Epithelial cell of proximal tubule (primary cell): Measurements from ENCODE around the gene STAM. TPM values are rescaled to one million over a fixed set of nuclear protein-coding genes. Genes with fewer than 3 reads are reported as not detected.

Experiments
- DNase-seq: peaks from one replicate; pipeline ENCODE4 v3.0.0-alpha.2; 2011; ENCODE audit warnings: low read depth
- H3K4me3 ChIP-seq: 2 replicates; pipeline ENCODE4 v1.5.1; 2011; ENCODE audit warnings: low read depth, mild to moderate bottlenecking, low read length
- CTCF ChIP-seq: conservative IDR thresholded peaks from 2 replicates; pipeline ENCODE4 v1.5.1; 2012; ENCODE audit warnings: low read depth, mild to moderate bottlenecking, low read length
- total RNA-seq: library from RNA; depleted of rRNA; stranded (reverse); fragments of >200 nt; gene quantifications from 2 replicates; pipeline ENCODE4 v1.2.3, GENCODE V29; 2015

Gene STAM
- total RNA-seq, 1 donor from 2014 or later, result 21.6 TPM

GRCh38 chr10:17733620-17734019 is 89.7 kb downstream of the STAM start:
- TF ChIP-seq CTCF, result no peak
- no peak overlapping the region for H3K4me3 ChIP-seq
- no peak for DNase-seq

- DNase-seq, result no peak
- no peak for TF ChIP-seq CTCF
- H3K4me3 ChIP-seq, result no peak overlapping the region
Measured at GRCh38 chr10:17734432-17735080, 90.6 kb downstream of the STAM start.

- no peak for TF ChIP-seq CTCF
- DNase-seq, result no peak
Measured at GRCh38 chr10:17735166-17735941, 91.4 kb downstream of the STAM start.

GRCh38 chr10:17736223-17736622 is 92.3 kb downstream of the STAM start:
- H3K4me3 ChIP-seq, result no peak overlapping the region
- no peak for DNase-seq
- no peak for TF ChIP-seq CTCF

More at GRCh38 chr10:17735166-17735941, 91.4 kb downstream of the STAM start:
- H3K4me3 ChIP-seq, result no peak overlapping the region

GRCh38 chr10:17737027-17737965 is 93.3 kb downstream of the STAM start:
- peak; percentile 66 for TF ChIP-seq CTCF
- H3K4me3 ChIP-seq, result no peak overlapping the region
- no peak for DNase-seq

- H3K4me3 ChIP-seq, result no peak overlapping the region
- DNase-seq, result no peak
- TF ChIP-seq CTCF, result no peak
Measured at GRCh38 chr10:17740668-17741067, 96.7 kb downstream of the STAM start.
